Caco-2 (cell line): ENCODE results near the gene BNIP1. TPM values are rescaled to one million over a fixed set of nuclear protein-coding genes. Genes with fewer than 3 reads are reported as not detected.

Experiments used
- BruUV-seq: library from RNA; stranded (reverse); fragments of 400-500 nt; replicated peaks from 2 replicates; lab custom pipeline; 2021; lab: Mats Ljungman, UMichigan
- CTCF ChIA-PET: fragments of 300-600 bp; sonication (Branson Sonifier 250); formaldehyde crosslinking; loops from one replicate; lab custom pipeline; 2022; ENCODE audit warnings: antibody characterized with exemption; lab: Charles Lee
- POLR2A ChIA-PET: fragments of 300-600 bp; sonication (Branson Sonifier 250); formaldehyde crosslinking; loops from one replicate; lab custom pipeline; 2022; ENCODE audit warnings: antibody characterized with exemption; lab: Charles Lee
- DNase-seq, 2 experiments: peaks; one replicate each; pipeline versions ENCODE4 v3.0.0 to v3.0.0-alpha.2; 2020 to 2022
- H3K27me3 ChIP-seq: replicated peaks from 2 replicates; pipeline ENCODE4 v1.6.0; 2011; ENCODE audit warnings: low read length; ENCODE audit not compliant: control insufficient read depth, insufficient read depth
- H3K36me3 ChIP-seq: 2 replicates; pipeline ENCODE4 v1.5.1; 2011; ENCODE audit warnings: low read length; ENCODE audit not compliant: control insufficient read depth, insufficient read depth
- H3K4me1 ChIP-seq: fragments of 250-450 bp; sonication (Bioruptor Pico); 2 replicates; pipeline ENCODE4 v1.5.1; 2020; ENCODE audit warnings: mild to moderate bottlenecking
- H3K4me3 ChIP-seq: 2 replicates; pipeline ENCODE4 v1.5.1; 2011; ENCODE audit warnings: low read depth, mild to moderate bottlenecking, control low read depth, low read length
- H3K9me3 ChIP-seq: fragments of 250-450 bp; sonication (Bioruptor Pico); 2 replicates; pipeline ENCODE4 v1.5.1; 2020; ENCODE audit warnings: mild to moderate bottlenecking, moderate library complexity
- H3K27ac Mint-ChIP-seq: one replicate; pipeline ENCODE4 v1.8.0; 2022; ENCODE audit warnings: mixed read lengths; ENCODE audit not compliant: unreplicated experiment
- H3K27me3 Mint-ChIP-seq: one replicate; pipeline ENCODE4 v1.8.0; 2022; ENCODE audit warnings: mixed read lengths; ENCODE audit not compliant: insufficient read depth, unreplicated experiment
- H3K36me3 Mint-ChIP-seq: one replicate; pipeline ENCODE4 v1.8.0; 2022; ENCODE audit warnings: mild to moderate bottlenecking, mixed read lengths; ENCODE audit not compliant: insufficient read depth, unreplicated experiment
- H3K4me1 Mint-ChIP-seq: one replicate; pipeline ENCODE4 v1.8.0; 2022; ENCODE audit warnings: low read depth, mixed read lengths; ENCODE audit not compliant: unreplicated experiment
- H3K4me3 Mint-ChIP-seq: one replicate; pipeline ENCODE4 v1.8.0; 2022; ENCODE audit warnings: mild to moderate bottlenecking, moderate library complexity, mixed read lengths; ENCODE audit not compliant: unreplicated experiment
- H3K9me3 Mint-ChIP-seq: one replicate; pipeline ENCODE4 v1.8.0; 2022; ENCODE audit warnings: mixed read lengths; ENCODE audit not compliant: unreplicated experiment
- CTCF ChIP-seq, 2 experiments: fragments of 200-600 bp in 1 of 2; IDR thresholded peaks; 1 replicate in 1 of 2; 2 replicates in 1 of 2; pipeline versions ENCODE4 v1.5.1 to v1.8.0; 2011 to 2022; ENCODE audit warnings: antibody characterized with exemption in 1 of 2, control low read depth in 1 of 2, inconsistent platforms in 1 of 2, low read depth in 1 of 2, low read length in 1 of 2, mild to moderate bottlenecking in 1 of 2, moderate library complexity in 1 of 2; ENCODE audit not compliant: insufficient read depth in 1 of 2, severe bottlenecking in 1 of 2, unreplicated experiment in 1 of 2
- intact Hi-C: fragments of 100-400 bp; cut with micrococcal nuclease; formaldehyde crosslinking; loops from one replicate; pipeline ENCODE4 v1.10.0; 2022; ENCODE audit not compliant: unreplicated experiment
- total RNA-seq: library from RNA; stranded (reverse); gene quantifications from 2 replicates; pipeline ENCODE4 v1.2.3, GENCODE V29; 2022

The BNIP1 gene
- total RNA-seq, 1 experiment from 2014 or later, result 13.9 TPM

GRCh38 chr5:173155912-173156311 is 11.6 kb downstream of the BNIP1 start:
- no TSS peak for BruUV-seq
- Histone ChIP-seq H3K9me3 (no peaks in the 10 kb centered on the region), H3K27me3 (no peaks in the 10 kb centered on the region), H3K4me1 (no peaks in the 10 kb centered on the region), H3K4me3 (no peak overlapping the region), H3K36me3 (no peaks in the 10 kb centered on the region; the same call in 1 of the 2 replicates)
- peaks cover 9% of the 10 kb centered on the region for H3K4me1 Mint-ChIP-seq
- ChIA-PET POLR2A (no interaction called here), CTCF (no interaction called here)
- H3K4me3 Mint-ChIP-seq, result no peak overlapping the region
- no peak for TF ChIP-seq CTCF (IDR thresholded peaks at IDR 0.05; ENCODE audit: insufficient read depth in 1 of 2, low read depth in 1 of 2, low read length in 1 of 2, severe bottlenecking in 1 of 2, unreplicated experiment in 1 of 2)
- H3K36me3 Mint-ChIP-seq, result peaks cover 45% of the 10 kb centered on the region
- intact Hi-C loops, result no loop called here
- no peak for DNase-seq
- no peaks in the 10 kb centered on the region for H3K9me3 Mint-ChIP-seq
- no peaks in the 10 kb centered on the region for H3K27me3 Mint-ChIP-seq
- H3K27ac Mint-ChIP-seq, result no peak overlapping the region

- Mint-ChIP-seq H3K9me3 (no peaks in the 10 kb centered on the region), H3K4me1 (peaks cover 9% of the 10 kb centered on the region), H3K27me3 (no peaks in the 10 kb centered on the region), H3K4me3 (no peak overlapping the region), H3K36me3 (peaks cover 49% of the 10 kb centered on the region), H3K27ac (no peak overlapping the region)
- intact Hi-C loops, result no loop called here
- POLR2A ChIA-PET, result no interaction called here
- no TSS peak for BruUV-seq
- H3K4me1 ChIP-seq, result no peaks in the 10 kb centered on the region
- H3K36me3 ChIP-seq, result peaks cover 1% of the 10 kb centered on the region
- CTCF ChIA-PET, result no interaction called here
- H3K27me3 ChIP-seq, result no peaks in the 10 kb centered on the region
- TF ChIP-seq CTCF (IDR thresholded peaks at IDR 0.05; ENCODE audit: insufficient read depth in 1 of 2, low read depth in 1 of 2, low read length in 1 of 2, severe bottlenecking in 1 of 2, unreplicated experiment in 1 of 2), result no peak
- DNase-seq, result no peak
- H3K4me3 ChIP-seq, result no peak overlapping the region
- no peaks in the 10 kb centered on the region for H3K9me3 ChIP-seq
Measured at GRCh38 chr5:173158366-173158765, 14.0 kb downstream of the BNIP1 start.

GRCh38 chr5:173159256-173159655 is 14.9 kb downstream of the BNIP1 start:
- no peak overlapping the region for H3K27ac Mint-ChIP-seq
- no TSS peak for BruUV-seq
- DNase-seq, result no peak
- H3K9me3 ChIP-seq, result no peaks in the 10 kb centered on the region
- H3K36me3 ChIP-seq, result peaks cover 1% of the 10 kb centered on the region
- no peaks in the 10 kb centered on the region for H3K27me3 Mint-ChIP-seq
- H3K4me1 ChIP-seq, result no peaks in the 10 kb centered on the region
- intact Hi-C loops, result no loop called here
- no peaks in the 10 kb centered on the region for H3K9me3 Mint-ChIP-seq
- CTCF ChIA-PET, result no interaction called here
- H3K4me1 Mint-ChIP-seq, result peaks cover 5% of the 10 kb centered on the region
- POLR2A ChIA-PET, result no interaction called here
- H3K36me3 Mint-ChIP-seq, result peaks cover 44% of the 10 kb centered on the region
- no peak overlapping the region for H3K4me3 Mint-ChIP-seq
- H3K27me3 ChIP-seq, result no peaks in the 10 kb centered on the region
- TF ChIP-seq CTCF (IDR thresholded peaks at IDR 0.05; ENCODE audit: insufficient read depth in 1 of 2, low read depth in 1 of 2, low read length in 1 of 2, severe bottlenecking in 1 of 2, unreplicated experiment in 1 of 2), result no peak
- H3K4me3 ChIP-seq, result no peak overlapping the region
